Lung microvascular endothelial cell (primary cell): ENCODE measurements around the gene MTR. TPM values are rescaled to one million over a fixed set of nuclear protein-coding genes. Genes with fewer than 3 reads are reported as not detected.

ENCODE experiments used
- DNase-seq, 2 donors: peaks; one replicate each; pipeline versions ENCODE4 v3.0.0 to v3.0.0-alpha.2; 2010; ENCODE audit warnings: low read depth in 2 of 2
- total RNA-seq: library from RNA; depleted of rRNA; stranded (reverse); fragments of >200 nt; gene quantifications from 2 replicates; pipeline ENCODE4 v1.2.1, GENCODE V29; 2014

Gene MTR
- 23.3 and 32.3 TPM in 2 replicates for total RNA-seq

DNA sequence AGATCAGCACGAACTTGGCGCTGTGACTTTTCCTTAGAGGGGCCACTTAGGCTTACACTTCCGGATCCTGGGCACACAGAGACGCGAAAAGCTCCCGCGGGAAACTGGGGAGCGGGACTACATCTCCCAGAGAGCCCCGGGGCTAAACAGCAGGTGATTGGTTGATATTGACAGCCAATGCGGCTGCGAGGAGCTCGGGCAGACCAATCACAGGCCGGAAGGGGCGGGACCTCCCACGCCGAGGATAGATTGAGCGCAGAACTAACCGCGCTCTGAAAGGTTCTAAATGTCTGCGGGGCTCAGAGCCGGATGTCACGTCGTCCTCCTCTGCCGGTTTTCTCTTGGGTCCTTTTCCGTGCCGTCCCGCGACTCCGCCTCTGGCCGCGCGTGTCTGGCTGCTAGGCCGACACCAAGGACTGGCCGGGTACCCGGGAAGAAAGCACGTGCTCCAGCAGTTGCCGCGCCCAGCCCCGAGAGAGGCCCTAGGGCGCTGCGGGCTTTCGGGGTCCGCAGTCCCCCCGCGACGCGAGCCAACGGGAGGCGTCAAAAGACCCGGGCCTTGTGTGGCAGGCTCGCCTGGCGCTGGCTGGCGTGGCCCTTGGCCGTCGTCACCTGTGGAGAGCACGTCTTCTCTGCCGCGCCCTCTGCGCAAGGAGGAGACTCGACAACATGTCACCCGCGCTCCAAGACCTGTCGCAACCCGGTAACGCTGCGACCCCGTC, at the start of gene MTR:
MTR (plus strand) TSS at position 258 of the 722 bp plus-strand sequence; CDS start at position 670, 412 bp downstream.
- DNase-seq = peak; percentile 97

DNA sequence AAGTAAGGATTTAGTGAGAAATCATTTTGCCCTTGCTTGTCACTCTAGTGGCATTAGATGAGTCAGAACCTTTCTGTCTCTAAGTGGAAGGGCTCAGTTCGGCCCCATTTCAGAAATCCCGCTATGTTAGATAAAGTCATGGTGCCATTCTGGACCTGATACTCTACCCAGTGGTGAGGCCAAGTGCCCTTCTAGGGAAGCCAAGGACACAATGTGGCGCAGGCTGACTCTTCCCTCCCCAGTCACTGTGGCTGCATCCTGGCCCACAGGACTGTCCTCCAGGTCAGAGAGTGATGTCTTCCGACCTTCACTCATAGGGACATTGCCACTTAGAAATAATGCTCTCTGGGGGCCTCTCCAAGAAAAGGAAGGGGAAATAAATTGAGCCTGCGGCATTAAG, 48.3 kb upstream of the MTR start:
- DNase-seq = no peak

GRCh38 chr1:236747311-236747985, 47.6 kb upstream of the MTR start:
- DNase-seq = no peak

DNA sequence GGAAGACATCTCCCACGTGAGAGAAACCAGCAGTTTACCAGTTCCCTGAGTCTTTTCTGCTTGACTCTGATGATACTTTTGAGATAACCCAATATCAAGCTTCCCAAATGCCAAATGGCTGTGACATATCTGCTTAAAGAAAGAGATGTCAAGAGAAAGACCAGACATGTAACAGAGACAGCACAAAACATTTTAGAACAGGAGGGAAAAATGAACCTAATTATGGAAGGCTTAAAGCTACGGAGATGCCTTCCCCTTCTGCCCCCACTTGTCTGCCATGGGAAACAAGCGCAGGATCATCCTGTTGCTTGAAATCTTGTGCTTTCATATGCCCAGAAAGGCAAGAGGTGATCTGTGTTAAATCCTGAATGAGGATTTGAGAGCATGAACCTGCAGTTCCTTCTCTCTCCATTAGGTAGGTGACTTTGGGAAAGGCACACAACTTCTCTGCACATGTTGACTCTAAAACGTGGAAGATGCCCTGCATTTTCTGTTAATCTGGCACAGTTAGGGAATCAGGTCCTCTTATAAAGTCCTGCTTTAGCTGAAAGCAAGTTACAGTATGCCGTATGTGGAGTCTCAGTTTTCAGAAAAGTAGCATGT, 46.7 kb upstream of the MTR start:
- no peak for DNase-seq

DNA sequence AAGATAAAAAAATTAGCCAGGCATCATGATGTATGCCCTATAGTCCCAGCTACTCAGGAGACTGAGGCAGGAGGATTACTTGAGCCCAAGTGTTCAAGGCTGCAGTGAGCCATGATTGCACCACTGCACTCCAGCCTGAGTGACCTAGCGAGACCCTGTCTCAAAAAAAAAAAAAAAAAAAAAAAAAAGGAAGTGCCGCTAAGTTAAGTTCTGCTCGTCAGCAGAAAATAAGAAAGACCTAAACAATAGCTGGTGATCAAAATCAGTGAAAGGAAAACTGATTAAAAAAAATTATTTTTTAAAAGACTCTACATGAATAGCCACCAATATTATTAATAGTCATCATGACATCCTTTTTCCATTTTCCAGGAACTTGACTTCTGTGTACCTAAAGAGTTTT, 44.2 kb upstream of the MTR start:
- no peak for DNase-seq

GRCh38 chr1:236751385-236751784, 43.7 kb upstream of the MTR start:
- no peak for DNase-seq

- no peak for DNase-seq
Observed at GRCh38 chr1:236751935-236752334, 43.2 kb upstream of the MTR start.

DNA sequence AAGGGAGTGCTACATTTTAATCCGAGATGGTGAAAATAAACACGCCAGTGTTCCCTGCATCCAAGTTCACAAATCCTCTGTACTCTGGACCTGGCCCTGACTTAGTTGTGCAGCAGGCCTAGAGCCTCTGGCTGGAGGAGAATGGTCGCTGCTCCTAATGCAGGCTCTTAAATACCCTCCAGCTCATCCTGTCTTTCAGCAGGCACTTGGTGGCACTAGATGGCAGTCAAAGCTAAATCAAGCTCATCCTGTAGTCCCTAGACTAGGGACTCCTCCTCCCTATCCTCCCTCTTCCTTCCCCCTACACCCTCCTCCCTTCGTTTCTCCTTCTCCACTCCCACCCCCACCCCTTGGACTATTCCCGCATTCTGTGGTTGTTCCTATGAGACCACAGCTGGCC, 41.6 kb upstream of the MTR start:
- DNase-seq = peak; percentile 12 to 41

DNA sequence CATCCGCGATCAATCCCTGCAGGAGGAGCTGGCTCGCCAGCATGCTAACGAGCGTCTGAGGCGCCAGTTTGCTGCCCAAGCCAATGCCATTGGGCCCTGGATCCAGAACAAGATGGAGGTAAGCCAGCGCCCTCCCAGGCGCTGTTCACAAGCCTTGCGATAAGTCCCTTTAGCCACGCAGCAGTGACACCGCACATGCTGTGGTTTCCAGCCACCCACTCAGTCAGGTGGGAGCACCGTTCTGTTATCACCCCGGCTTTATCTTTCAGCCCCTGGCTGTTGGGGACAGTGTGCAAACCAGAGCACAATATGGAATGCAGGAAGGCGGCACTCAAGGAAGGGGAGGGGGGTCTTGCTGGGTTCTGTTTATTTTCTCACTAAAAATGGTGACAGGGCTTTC, 41.1 kb upstream of the MTR start:
- DNase-seq = no peak

DNA sequence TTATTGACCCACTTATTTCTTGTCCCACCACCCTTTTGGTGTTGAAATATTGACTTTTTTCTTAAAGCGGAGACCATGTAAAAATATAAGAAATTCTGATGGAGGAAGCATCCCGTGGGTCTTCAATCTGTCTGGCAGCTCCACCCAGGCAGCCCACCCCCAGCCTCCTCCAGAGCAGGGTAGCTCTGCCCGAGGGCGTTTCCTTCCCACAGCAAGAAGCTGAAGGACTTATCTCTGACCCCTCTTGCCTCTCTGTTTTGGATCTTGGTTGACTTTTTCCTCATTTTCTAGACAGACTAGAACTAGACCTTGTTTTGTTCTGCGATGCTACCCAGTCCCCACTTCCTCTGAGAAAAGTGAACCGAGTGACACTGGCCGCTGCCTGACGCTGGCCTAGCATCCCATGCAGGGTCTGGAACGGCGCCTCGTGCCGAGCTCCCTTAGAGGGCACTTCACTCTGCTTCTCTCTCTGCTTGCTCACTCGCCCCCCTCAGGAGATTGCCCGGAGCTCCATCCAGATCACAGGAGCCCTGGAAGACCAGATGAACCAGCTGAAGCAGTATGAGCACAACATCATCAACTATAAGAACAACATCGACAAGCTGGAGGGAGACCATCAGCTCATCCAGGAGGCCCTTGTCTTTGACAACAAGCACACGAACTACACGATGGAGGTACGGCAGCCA, 40.4 kb upstream of the MTR start:
- DNase-seq = no peak

DNA sequence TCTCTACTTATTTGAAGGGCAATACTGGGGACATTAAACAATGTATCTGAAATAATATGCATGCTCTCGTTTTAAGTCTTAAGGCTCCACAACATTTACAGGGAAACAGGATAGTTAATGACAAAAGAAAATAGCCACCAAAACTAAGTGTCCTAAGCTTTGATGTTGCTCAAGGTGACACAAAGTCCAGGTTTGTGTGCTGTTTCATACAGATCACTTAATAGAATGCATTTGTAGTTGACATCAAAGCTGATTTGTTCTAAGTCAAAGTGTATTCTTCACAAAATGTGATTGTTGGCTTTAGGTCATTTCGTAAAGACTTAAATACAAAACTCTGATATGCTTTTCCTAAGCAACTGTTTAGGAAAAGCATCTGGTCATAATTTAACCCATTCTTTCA, 37.5 kb upstream of the MTR start:
- no peak for DNase-seq

GRCh38 chr1:236759252-236759859, 35.7 kb upstream of the MTR start:
- peak; percentile 41 to 46 for DNase-seq

DNA sequence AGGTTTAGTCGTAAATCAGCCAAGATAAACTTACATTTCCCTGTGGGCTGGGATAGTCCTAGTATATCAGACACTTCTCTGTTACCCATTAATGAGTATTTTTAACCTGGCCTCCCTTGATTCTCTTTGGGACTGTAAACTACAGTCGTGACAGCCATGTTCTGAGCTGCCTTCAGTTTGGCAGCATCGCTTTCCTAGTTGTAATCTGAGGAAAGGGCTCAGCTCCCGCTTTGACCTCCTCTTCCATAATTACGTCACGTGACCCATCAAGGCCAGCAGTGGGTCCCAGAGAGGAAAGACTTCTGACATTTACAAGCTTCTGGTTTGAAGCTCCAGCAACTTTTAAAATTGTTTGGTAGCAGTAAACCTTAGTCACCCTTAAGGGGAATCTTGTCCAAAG, 34.6 kb upstream of the MTR start:
- no peak for DNase-seq

GRCh38 chr1:236760986-236761385, 34.1 kb upstream of the MTR start:
- no peak for DNase-seq

GRCh38 chr1:236761397-236762132, 33.5 kb upstream of the MTR start:
- no peak for DNase-seq

- peak in 1 of 2 donors; percentile 74 for DNase-seq
Observed at GRCh38 chr1:236762410-236762809, 32.7 kb upstream of the MTR start.

- DNase-seq = no peak
Observed at GRCh38 chr1:236765831-236766230, 29.3 kb upstream of the MTR start.

- no peak for DNase-seq
Observed at GRCh38 chr1:236766506-236766905, 28.6 kb upstream of the MTR start.

DNA sequence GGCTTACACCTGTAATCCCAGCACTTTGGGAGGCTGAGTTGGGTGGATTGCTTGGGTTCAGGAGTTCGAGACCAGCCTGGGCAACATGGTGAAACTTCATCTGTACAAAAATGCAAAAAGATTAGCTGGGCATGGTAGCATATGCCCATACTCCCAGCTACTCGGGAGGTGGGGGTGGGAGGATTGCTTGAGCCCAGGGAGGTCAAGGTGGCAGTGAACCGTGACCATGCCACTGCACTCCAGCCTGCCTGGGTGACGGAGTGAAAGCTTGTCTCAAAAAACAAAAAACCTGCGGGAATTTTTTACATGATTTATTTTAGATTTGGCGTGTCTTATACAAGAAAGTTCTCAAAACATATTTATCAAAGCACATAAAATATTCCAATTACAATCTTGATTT, 27.8 kb upstream of the MTR start:
- no peak for DNase-seq

DNA sequence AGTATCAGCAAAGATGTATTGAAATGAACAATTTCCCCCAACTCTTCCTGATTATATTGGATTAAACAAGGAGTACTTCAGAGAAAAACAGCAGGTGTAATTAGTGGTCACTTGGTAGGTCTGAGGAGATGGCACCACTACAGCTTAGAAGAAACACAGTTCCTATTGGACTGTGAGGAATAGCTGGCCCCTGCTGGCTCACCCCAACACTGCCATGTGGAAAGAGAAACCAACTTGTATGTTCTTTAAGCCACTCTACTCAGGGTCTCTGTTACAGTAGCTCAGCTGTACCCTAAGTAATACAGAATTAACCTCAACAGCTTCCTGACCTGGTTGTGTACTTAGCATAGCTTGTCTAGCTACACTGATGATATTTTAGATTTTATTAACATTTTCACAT, 26.5 kb upstream of the MTR start:
- no peak for DNase-seq

GRCh38 chr1:236773919-236774318, 21.2 kb upstream of the MTR start:
- no peak for DNase-seq
